Suprapubic skin (tissue), 4 donors: ENCODE results near the gene TBC1D14. TPM values are rescaled to one million over a fixed set of nuclear protein-coding genes. Genes with fewer than 3 reads are reported as not detected.

ENCODE experiments used
- DNase-seq, 2 donors: peaks; one replicate each; pipeline ENCODE4 v3.0.0-alpha.2; 2019; ENCODE audit warnings: low spot score in 2 of 2
- H3K27ac ChIP-seq: fragments of 200-600 bp; sonication (generic); one replicate; pipeline ENCODE4 v1.5.1; 2019
- H3K27me3 ChIP-seq: fragments of 200-600 bp; sonication (generic); one replicate; pipeline ENCODE4 v1.5.1; 2019
- H3K36me3 ChIP-seq: fragments of 200-600 bp; sonication (generic); one replicate; pipeline ENCODE4 v1.5.1; 2019
- H3K4me1 ChIP-seq: fragments of 200-600 bp; sonication (generic); one replicate; pipeline ENCODE4 v1.5.1; 2019
- H3K4me3 ChIP-seq: fragments of 200-600 bp; sonication (generic); one replicate; pipeline ENCODE4 v1.5.1; 2019; ENCODE audit warnings: mild to moderate bottlenecking
- H3K9me3 ChIP-seq: fragments of 200-600 bp; sonication (generic); one replicate; pipeline ENCODE4 v1.5.1; 2019
- EP300 ChIP-seq: sonication (generic); formaldehyde crosslinking; IDR thresholded peaks from one replicate; pipeline ENCODE4 v1.6.1; 2017; ENCODE audit warnings: antibody characterized with exemption
- POLR2A ChIP-seq, 2 donors: fragments of 450-650 bp; IDR thresholded peaks; one replicate each; pipeline ENCODE4 v1.6.1; 2017; ENCODE audit warnings: antibody characterized with exemption in 2 of 2, mild to moderate bottlenecking in 2 of 2, moderate library complexity in 2 of 2
- POLR2AphosphoS5 ChIP-seq, 3 donors: sonication (generic); formaldehyde crosslinking; IDR thresholded peaks; one replicate each; pipeline ENCODE4 v1.6.1; 2017; ENCODE audit warnings: antibody characterized with exemption in 3 of 3
- WGBS: methylation state at CpG from one replicate; pipeline ENCODE4 v1.1.5; 2018; 5-methylcytosine and 5-hydroxymethylcytosine counted together
- total RNA-seq, 4 donors: library from RNA; depleted of rRNA; stranded (reverse); fragments of >200 nt; gene quantifications; one replicate each; pipeline ENCODE4 v1.1.0, GENCODE V29; 2016
- TF ChIP-seq, protein P1 (sequence below), 2 donors: fragments of 200-600 bp in 1 of 2; fragments of 450-650 bp in 1 of 2; sonication (generic) in 1 of 2; IDR thresholded peaks; one replicate each; pipeline ENCODE4 v1.5.1; 2016 to 2019; ENCODE audit warnings: antibody characterized with exemption in 2 of 2, mild to moderate bottlenecking in 1 of 2, moderate library complexity in 1 of 2

The TBC1D14 gene
- total RNA-seq, 4 donors from 2014 or later: 55.0 to 111 (median 97.9) TPM

- DNase-seq: no peak
- WGBS: 89% methylated on average over 6 of the region's 9 CpGs
Observed at GRCh38 chr4:7018281-7018680, 108.7 kb downstream of the TBC1D14 start.

GRCh38 chr4:7019367-7019766 lies 109.7 kb downstream of the TBC1D14 start:
- H3K36me3 ChIP-seq: peaks cover 79% of the 10 kb centered on the region
- 97% methylated on average over 5 of the region's 10 CpGs for WGBS
- no peak for TF ChIP-seq EP300
- TF ChIP-seq POLR2AphosphoS5 (IDR thresholded peaks at IDR 0.05): no peak
- H3K4me3 ChIP-seq: no peak overlapping the region
- H3K4me1 ChIP-seq: no peaks in the 10 kb centered on the region
- no peaks in the 10 kb centered on the region for H3K9me3 ChIP-seq
- no peak overlapping the region for H3K27ac ChIP-seq
- no peaks in the 10 kb centered on the region for H3K27me3 ChIP-seq
- no peak for DNase-seq

More at GRCh38 chr4:7018281-7018680, 108.7 kb downstream of the TBC1D14 start:
- Histone ChIP-seq H3K4me3 (no peak overlapping the region), H3K9me3 (no peaks in the 10 kb centered on the region), H3K36me3 (peaks cover 78% of the 10 kb centered on the region), H3K27me3 (no peaks in the 10 kb centered on the region), H3K27ac (no peak overlapping the region), H3K4me1 (no peaks in the 10 kb centered on the region)
- no peak for TF ChIP-seq EP300

DNA sequence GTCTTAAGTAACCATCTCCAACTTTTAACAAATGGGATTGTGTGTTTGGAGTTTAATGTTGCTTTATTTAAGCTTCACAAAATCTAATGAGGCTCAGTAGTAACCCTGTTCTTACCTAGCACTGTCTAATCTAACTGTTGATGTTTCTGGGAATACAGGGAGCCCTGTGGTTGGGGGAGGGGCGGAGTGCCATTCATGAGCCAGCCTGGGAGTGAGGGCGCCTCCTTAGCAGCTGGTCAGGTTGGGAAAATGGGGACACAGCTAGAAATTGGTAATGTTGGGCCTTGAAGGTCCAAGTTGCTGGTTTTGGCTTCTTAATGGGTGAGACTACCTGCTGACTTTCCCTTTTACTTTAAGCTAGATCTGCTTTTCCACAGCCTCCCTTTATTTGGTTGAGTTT lies 110.7 kb downstream of the TBC1D14 start:
- H3K36me3 ChIP-seq: peaks cover 79% of the 10 kb centered on the region
- WGBS: 80% methylated on average over 2 of the region's 2 CpGs
- H3K27ac ChIP-seq: no peak overlapping the region
- H3K4me1 ChIP-seq: no peaks in the 10 kb centered on the region
- TF ChIP-seq POLR2A (IDR thresholded peaks at IDR 0.05) (no peak), POLR2AphosphoS5 (IDR thresholded peaks at IDR 0.05) (no peak), EP300 (no peak)
- TF ChIP-seq, protein P1, sequence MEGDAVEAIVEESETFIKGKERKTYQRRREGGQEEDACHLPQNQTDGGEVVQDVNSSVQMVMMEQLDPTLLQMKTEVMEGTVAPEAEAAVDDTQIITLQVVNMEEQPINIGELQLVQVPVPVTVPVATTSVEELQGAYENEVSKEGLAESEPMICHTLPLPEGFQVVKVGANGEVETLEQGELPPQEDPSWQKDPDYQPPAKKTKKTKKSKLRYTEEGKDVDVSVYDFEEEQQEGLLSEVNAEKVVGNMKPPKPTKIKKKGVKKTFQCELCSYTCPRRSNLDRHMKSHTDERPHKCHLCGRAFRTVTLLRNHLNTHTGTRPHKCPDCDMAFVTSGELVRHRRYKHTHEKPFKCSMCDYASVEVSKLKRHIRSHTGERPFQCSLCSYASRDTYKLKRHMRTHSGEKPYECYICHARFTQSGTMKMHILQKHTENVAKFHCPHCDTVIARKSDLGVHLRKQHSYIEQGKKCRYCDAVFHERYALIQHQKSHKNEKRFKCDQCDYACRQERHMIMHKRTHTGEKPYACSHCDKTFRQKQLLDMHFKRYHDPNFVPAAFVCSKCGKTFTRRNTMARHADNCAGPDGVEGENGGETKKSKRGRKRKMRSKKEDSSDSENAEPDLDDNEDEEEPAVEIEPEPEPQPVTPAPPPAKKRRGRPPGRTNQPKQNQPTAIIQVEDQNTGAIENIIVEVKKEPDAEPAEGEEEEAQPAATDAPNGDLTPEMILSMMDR (IDR thresholded peaks at IDR 0.05): no peak
- no peak for DNase-seq
- H3K4me3 ChIP-seq: no peak overlapping the region
- no peaks in the 10 kb centered on the region for H3K27me3 ChIP-seq
- H3K9me3 ChIP-seq: no peaks in the 10 kb centered on the region

DNA sequence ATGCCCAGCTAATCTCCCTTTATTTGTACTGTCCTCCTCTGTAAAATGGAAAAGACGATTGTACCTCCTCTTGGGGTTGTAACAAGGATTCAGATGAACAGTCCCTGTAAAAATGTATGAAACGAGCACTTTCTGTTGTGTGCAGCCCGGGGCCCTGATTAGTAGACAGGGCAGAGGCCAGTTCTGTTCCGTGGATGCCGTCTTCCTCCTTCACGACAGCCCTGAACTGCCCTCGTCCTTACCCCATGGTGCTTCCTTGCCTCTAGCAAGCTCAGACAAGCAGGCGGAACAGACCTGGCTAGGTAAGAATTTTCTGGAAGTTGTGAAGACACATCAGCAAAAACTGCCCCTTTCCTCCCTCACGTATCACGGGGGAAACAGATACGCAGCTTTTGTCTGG lies 111.2 kb downstream of the TBC1D14 start:
- Histone ChIP-seq H3K4me1 (no peaks in the 10 kb centered on the region), H3K9me3 (no peaks in the 10 kb centered on the region), H3K4me3 (no peak overlapping the region), H3K36me3 (peaks cover 79% of the 10 kb centered on the region), H3K27ac (no peak overlapping the region), H3K27me3 (no peaks in the 10 kb centered on the region)
- DNase-seq: no peak
- WGBS: 88% methylated on average over 11 of the region's 11 CpGs
- TF ChIP-seq EP300: no peak
- TF ChIP-seq, protein P1 (IDR thresholded peaks at IDR 0.05): no peak
- no peak for TF ChIP-seq POLR2A (IDR thresholded peaks at IDR 0.05)
- TF ChIP-seq POLR2AphosphoS5 (IDR thresholded peaks at IDR 0.05): no peak

DNA sequence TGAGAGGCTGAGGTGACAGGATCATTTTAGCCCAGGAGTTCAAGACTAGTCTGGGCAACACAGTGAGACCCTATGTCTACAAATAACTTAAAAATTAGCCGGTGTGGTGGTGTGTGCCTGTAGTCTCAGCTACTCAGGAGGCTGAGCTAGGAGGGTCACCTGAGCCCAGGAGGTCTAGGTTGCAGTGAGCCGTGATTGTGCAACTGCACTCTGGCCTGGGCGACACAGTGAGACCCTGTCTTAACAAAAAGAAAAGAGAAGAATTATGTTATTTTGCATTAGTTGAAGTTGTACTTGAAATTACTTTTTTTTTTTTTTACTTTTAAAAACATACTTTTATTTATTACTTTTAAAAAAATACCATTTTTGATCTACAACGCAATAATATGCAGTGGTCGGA lies 111.7 kb downstream of the TBC1D14 start:
- no peak for DNase-seq
- Histone ChIP-seq H3K36me3 (peaks cover 79% of the 10 kb centered on the region), H3K9me3 (no peaks in the 10 kb centered on the region), H3K27me3 (no peaks in the 10 kb centered on the region), H3K27ac (no peak overlapping the region), H3K4me3 (no peak overlapping the region), H3K4me1 (no peaks in the 10 kb centered on the region)
- WGBS: 69% methylated on average over 5 of the region's 5 CpGs
- TF ChIP-seq, protein P1 (IDR thresholded peaks at IDR 0.05): no peak
- TF ChIP-seq POLR2A (IDR thresholded peaks at IDR 0.05) (no peak), POLR2AphosphoS5 (IDR thresholded peaks at IDR 0.05) (no peak), EP300 (no peak)

- Histone ChIP-seq H3K4me1 (no peaks in the 10 kb centered on the region), H3K27me3 (no peaks in the 10 kb centered on the region), H3K9me3 (no peaks in the 10 kb centered on the region), H3K27ac (no peak overlapping the region), H3K36me3 (peaks cover 79% of the 10 kb centered on the region), H3K4me3 (no peak overlapping the region)
- 84% methylated on average over 13 of the region's 13 CpGs for WGBS
- TF ChIP-seq POLR2A (IDR thresholded peaks at IDR 0.05): no peak
- no peak for TF ChIP-seq POLR2AphosphoS5 (IDR thresholded peaks at IDR 0.05)
- TF ChIP-seq, protein P1 (IDR thresholded peaks at IDR 0.05): no peak
- TF ChIP-seq EP300: no peak
- DNase-seq: no peak
Observed at GRCh38 chr4:7021930-7022664, 112.5 kb downstream of the TBC1D14 start.
